Right lobe of liver (tissue), 6 donors: Measurements from ENCODE around the gene ALG12. TPM values are rescaled to one million over a fixed set of nuclear protein-coding genes. Genes with fewer than 3 reads are reported as not detected.
A peak's percentile ranks its signal among the peaks of the same experiment; 100 is the strongest.

Experiments used
- ATAC-seq, 4 donors: fragments of 200-7000 bp; cut with Tn5 transposase; one replicate each; pipeline ENCODE4 v1.9.1; 2020; ENCODE audit warnings: mild to moderate bottlenecking in 4 of 4, moderate library complexity in 4 of 4
- DNase-seq, 3 donors: peaks; one replicate each; pipeline ENCODE4 v3.0.0-alpha.2; 2020
- H3K27ac ChIP-seq, 3 donors: fragments of 200-600 bp; one replicate each; pipeline ENCODE4 v1.8.0; 2022
- H3K27me3 ChIP-seq, 2 donors: fragments of 200-600 bp; one replicate each; pipeline ENCODE4 v1.8.0; 2022
- H3K36me3 ChIP-seq, 4 donors: fragments of 200-600 bp; sonication (generic) in 1 of 4; one replicate each; pipeline versions ENCODE4 v1.5.1 to v1.8.0; 2017 to 2022; ENCODE audit warnings: control low read depth in 1 of 4
- H3K4me1 ChIP-seq, 4 donors: fragments of 200-600 bp; sonication (generic) in 1 of 4; one replicate each; pipeline versions ENCODE4 v1.5.1 to v1.8.0; 2017 to 2022; ENCODE audit warnings: control low read depth in 1 of 4
- H3K4me3 ChIP-seq, 3 donors: fragments of 200-600 bp; one replicate each; pipeline ENCODE4 v1.8.0; 2022
- H3K9me3 ChIP-seq, 4 donors: fragments of 200-600 bp; sonication (generic) in 1 of 4; one replicate each; pipeline versions ENCODE4 v1.5.1 to v1.8.0; 2017 to 2022; ENCODE audit warnings: control low read depth in 1 of 4
- CTCF ChIP-seq, 4 donors: fragments of 200-600 bp in 3 of 4; fragments of 450-650 bp in 1 of 4; IDR thresholded peaks; one replicate each; pipeline versions ENCODE4 v1.5.1 to v1.8.0; 2016 to 2022; ENCODE audit warnings: antibody characterized with exemption in 4 of 4, mild to moderate bottlenecking in 2 of 4
- POLR2A ChIP-seq: fragments of 450-650 bp; IDR thresholded peaks from one replicate; pipeline ENCODE4 v1.6.1; 2017; ENCODE audit warnings: antibody characterized with exemption, mild to moderate bottlenecking
- WGBS: methylation state at CpG from one replicate; pipeline ENCODE4 v1.1.6; 2018; ENCODE audit warnings: low coverage, low lambda C conversion rate; ENCODE audit not compliant: insufficient coverage; ENCODE audit errors: missing lambda C conversion rate; 5-methylcytosine and 5-hydroxymethylcytosine counted together
- intact Hi-C, 2 donors: fragments of 100-400 bp; cut with DNase I; formaldehyde crosslinking; loops; one replicate each; pipeline versions ENCODE4 v1.11.2 to v1.14.1; 2022
- total RNA-seq, 6 experiments: library from RNA; depleted of rRNA in 2 of 6; stranded (reverse); fragments of >200 nt in 2 of 6; fragmentation: NEBNext Ultra II Directional in 3 of 6; extraction: Animal tissue kit (Norgen Biotek cat#: 25700) in 3 of 6; gene quantifications; one replicate each; pipeline versions ENCODE4 v1.1.0 to v1.2.4, GENCODE V29; 2016 to 2023
- donor health status: DM: no; HTN: yes; CAD: no.
- donor health status: DM: no; HTN: no; CAD: no.
- donor health status: DM: no; HTN: no; CAD: no.
- donor health status: DM: no; HTN: yes; CAD: no.
- donor health status: DM: no; HTN: yes; CAD: no.

ALG12 gene
- total RNA-seq, 6 experiments from 2014 or later = 15.1 to 19.0 (median 16.6) TPM

DNA sequence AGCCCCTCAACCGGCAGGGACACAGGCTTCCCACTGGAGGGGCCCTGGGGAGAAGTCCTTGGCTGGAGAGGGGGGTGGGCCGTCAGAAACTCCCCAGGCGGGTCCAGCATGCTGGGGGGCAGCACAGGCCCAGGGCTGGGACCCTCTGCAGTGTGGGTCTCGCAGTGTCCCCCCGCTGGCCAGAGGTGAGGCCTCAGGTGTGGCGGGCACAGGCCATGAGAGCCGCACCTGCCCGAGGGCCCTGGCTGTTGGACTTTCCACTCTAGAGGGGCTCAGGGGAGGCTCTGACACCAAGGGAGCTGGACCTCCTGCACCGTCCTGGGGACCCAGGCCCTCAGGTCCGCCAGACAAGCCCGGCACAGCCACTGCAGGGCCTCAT is 31.7 kb upstream of the ALG12 start:
- Histone ChIP-seq H3K9me3 (no peaks in the 10 kb centered on the region), H3K4me1 (peaks cover 3 to 32% (median 11%) of the 10 kb centered on the region in 4 donors), H3K27me3 (no peaks in the 10 kb centered on the region), H3K4me3 (no peak overlapping the region), H3K27ac (no peak overlapping the region), H3K36me3 (no peaks in the 10 kb centered on the region)
- ATAC-seq (no peak), DNase-seq (no peak)
- WGBS = no CpG with 5 or more reads among the region's 11 CpGs
- TF ChIP-seq POLR2A (no peak), CTCF (IDR thresholded peaks at IDR 0.05) (no peak)
- intact Hi-C loops = no loop called here

DNA sequence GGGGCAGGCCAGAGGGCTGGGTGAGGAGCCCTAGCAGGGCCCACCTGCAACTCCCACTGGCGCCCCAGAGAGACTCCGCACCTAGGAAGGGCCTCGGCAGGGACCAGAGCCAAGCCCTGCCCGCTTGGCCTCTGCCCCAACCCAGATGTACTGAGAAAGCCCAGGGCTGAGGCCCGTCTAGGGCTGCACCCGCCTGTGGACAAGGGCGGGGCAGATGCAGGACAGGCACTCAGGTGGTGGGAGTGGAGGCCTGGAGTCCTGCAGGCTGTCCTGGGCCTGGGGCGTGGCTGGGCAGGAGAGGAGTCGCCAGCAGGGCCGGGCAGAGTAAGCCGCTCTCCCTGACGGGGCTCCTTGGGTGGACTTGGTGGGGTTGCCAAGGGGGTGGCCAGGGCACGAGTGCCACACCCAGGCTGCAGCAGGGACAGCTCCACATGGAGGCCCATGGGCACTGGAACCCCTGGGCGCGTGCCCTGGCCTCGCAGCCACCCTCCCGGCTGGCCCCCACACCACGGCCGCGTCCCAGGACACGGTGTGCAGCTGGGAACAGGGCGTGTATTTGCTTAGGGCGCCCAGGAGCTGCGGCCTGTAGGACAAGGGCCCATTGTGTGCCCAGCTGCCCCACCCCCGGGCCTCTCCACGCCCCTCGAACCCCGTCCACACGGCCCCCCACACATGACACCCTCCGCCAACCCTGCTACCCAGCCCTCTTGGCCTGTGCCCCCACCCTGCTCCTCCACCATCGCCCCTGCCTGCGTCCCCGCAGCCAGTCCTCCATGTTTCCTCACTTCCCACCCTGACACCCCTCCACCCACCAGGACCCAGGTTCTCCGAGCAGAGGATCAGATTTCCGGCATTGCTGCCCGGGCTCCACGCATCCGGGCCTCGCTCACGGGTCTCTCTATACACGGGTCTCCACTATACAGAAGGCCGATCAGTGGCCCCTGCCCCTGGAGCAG is 31.0 kb upstream of the ALG12 start:
- no peaks in the 10 kb centered on the region for H3K9me3 ChIP-seq
- H3K36me3 ChIP-seq = no peaks in the 10 kb centered on the region
- ATAC-seq (peak; percentile 51 to 71 (median 66)), DNase-seq (peak in 2 of 3 donors; percentile 77 to 88)
- peaks cover 3 to 26% (median 5%) of the 10 kb centered on the region in 4 donors for H3K4me1 ChIP-seq
- TF ChIP-seq POLR2A = peak; percentile 45
- no peak for TF ChIP-seq CTCF (IDR thresholded peaks at IDR 0.05)
- no peaks in the 10 kb centered on the region for H3K27me3 ChIP-seq
- peak overlapping the region in 1 of 3 donors; percentile 10 for H3K4me3 ChIP-seq
- intact Hi-C loops = no loop called here
- 59% methylated on average over 7 of the region's 42 CpGs for WGBS
- peak overlapping the region in 1 of 3 donors; percentile 20 for H3K27ac ChIP-seq

GRCh38 chr22:49948116-49948957 is 30.1 kb upstream of the ALG12 start:
- Histone ChIP-seq H3K27ac (peak overlapping the region in 1 of 3 donors; percentile 20), H3K36me3 (no peaks in the 10 kb centered on the region), H3K9me3 (no peaks in the 10 kb centered on the region), H3K4me1 (peaks cover 0 to 19% (median under 1%) of the 10 kb centered on the region in 4 donors), H3K27me3 (no peaks in the 10 kb centered on the region), H3K4me3 (peak overlapping the region in 1 of 3 donors; percentile 10)
- no peak for TF ChIP-seq POLR2A
- TF ChIP-seq CTCF (IDR thresholded peaks at IDR 0.05) = no peak
- ATAC-seq (no peak), DNase-seq (no peak)
- 56% methylated on average over 4 of the region's 23 CpGs for WGBS
- intact Hi-C loops = no loop called here

- Histone ChIP-seq H3K4me1 (peaks cover 0 to 19% (median 0%) of the 10 kb centered on the region in 4 donors), H3K27me3 (no peaks in the 10 kb centered on the region), H3K4me3 (no peak overlapping the region), H3K9me3 (no peaks in the 10 kb centered on the region), H3K36me3 (no peaks in the 10 kb centered on the region), H3K27ac (no peak overlapping the region)
- no CpG with 5 or more reads among the region's 6 CpGs for WGBS
- DNase-seq (no peak), ATAC-seq (no peak)
- intact Hi-C loops = no loop called here
- TF ChIP-seq CTCF (IDR thresholded peaks at IDR 0.05) = no peak
- no peak for TF ChIP-seq POLR2A
Observed at GRCh38 chr22:49947296-49947622, 29.0 kb upstream of the ALG12 start.
